Heart left ventricle (tissue), 13 donors: ENCODE data around the gene WSCD2.

ENCODE experiments used
- POLR2A ChIP-seq, 2 donors: fragments of 450-650 bp; IDR thresholded peaks; one replicate each; pipeline ENCODE4 v1.6.1; 2017; ENCODE audit warnings: antibody characterized with exemption in 2 of 2, mild to moderate bottlenecking in 2 of 2, moderate library complexity in 2 of 2
- TF ChIP-seq, protein P1 (sequence below), 12 donors: fragments of 200-600 bp; sonication (generic) in 4 of 12; IDR thresholded peaks; one replicate each; pipeline versions ENCODE4 v1.5.0 to v1.8.0; 2018 to 2022; ENCODE audit warnings: antibody characterized with exemption in 12 of 12, mild to moderate bottlenecking in 5 of 12
- donor health status: ischemic (EF 13 %, LVEDD 7.1; RV severe dilation, severe dysfunction).
- donor health status: DM: no; HTN: yes; CAD: no.
- donor health status: DM: no; HTN: no; CAD: no.
- donor health status: ischemic (EF 25% LVEDD 6.9; RV normal size, moderate dysfunction).
- donor health status: ischemic (EF 25% LVEDD 5.7; RV mildly dilated, moderate dysfunction).
- donor health status: ischemic (EF 35%, LVEDD 5.7; RV mildly dilated, moderate dysfunction).
- donor health status: nonischemic (EF 11% LVEDD 7.7; RV severe dilation, severe dysfunction).
- donor health status: DM: yes; HTN: yes; CAD: no.
- donor health status: PGD.
- donor health status: ischemic (EF 29% LVEDD 5.4; RV normal size, mild dysfunction).
- donor health status: nonischemic (EF 23%, LVEDD 6.1; RV moderate dilation, normal function).

DNA sequence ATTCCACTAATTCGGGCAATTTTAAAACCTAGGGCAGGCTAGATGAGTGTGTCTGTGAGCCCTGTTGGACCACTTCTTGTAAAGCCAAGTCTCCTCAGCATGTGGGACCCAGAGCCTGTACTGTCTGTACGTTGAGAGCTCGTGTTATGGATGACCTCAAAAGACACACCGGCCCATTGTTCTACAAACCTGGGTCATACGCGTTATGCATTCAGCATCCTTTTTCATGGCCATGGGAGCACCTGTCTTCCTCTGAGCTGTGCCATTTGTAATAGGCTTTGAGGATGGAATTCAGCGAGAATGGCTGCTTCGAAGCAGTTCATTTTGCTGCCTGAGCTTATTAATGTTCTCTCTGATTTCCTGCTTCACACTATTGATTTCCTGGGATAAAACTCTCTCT is 15.0 kb downstream of the WSCD2 start:
- TF ChIP-seq, protein P1, sequence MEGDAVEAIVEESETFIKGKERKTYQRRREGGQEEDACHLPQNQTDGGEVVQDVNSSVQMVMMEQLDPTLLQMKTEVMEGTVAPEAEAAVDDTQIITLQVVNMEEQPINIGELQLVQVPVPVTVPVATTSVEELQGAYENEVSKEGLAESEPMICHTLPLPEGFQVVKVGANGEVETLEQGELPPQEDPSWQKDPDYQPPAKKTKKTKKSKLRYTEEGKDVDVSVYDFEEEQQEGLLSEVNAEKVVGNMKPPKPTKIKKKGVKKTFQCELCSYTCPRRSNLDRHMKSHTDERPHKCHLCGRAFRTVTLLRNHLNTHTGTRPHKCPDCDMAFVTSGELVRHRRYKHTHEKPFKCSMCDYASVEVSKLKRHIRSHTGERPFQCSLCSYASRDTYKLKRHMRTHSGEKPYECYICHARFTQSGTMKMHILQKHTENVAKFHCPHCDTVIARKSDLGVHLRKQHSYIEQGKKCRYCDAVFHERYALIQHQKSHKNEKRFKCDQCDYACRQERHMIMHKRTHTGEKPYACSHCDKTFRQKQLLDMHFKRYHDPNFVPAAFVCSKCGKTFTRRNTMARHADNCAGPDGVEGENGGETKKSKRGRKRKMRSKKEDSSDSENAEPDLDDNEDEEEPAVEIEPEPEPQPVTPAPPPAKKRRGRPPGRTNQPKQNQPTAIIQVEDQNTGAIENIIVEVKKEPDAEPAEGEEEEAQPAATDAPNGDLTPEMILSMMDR (IDR thresholded peaks at IDR 0.05) = no peak
- TF ChIP-seq POLR2A (IDR thresholded peaks at IDR 0.05) = no peak
